ENCODE measurements around the gene FRMD4B.

DNA sequence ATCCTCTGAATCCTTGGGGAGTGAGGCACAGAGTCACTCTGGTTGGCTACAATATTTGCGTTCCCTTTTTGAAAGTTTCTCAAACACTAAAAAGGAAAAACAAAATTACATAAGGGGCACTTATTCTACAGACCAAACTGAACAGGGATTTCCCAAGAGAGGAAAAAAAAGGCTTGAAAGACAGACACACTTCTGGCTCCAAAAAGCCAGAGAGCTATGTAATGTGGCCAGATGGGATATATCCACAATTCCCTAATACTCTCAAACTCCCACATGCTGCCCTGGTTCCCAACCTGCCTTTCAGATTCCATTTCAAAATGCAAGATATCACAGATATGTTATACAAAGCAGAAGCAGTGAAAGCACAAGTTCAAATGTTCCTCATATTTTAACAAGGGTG is 1.6 kb downstream of the FRMD4B start:
- TF ChIP-seq, protein P1, sequence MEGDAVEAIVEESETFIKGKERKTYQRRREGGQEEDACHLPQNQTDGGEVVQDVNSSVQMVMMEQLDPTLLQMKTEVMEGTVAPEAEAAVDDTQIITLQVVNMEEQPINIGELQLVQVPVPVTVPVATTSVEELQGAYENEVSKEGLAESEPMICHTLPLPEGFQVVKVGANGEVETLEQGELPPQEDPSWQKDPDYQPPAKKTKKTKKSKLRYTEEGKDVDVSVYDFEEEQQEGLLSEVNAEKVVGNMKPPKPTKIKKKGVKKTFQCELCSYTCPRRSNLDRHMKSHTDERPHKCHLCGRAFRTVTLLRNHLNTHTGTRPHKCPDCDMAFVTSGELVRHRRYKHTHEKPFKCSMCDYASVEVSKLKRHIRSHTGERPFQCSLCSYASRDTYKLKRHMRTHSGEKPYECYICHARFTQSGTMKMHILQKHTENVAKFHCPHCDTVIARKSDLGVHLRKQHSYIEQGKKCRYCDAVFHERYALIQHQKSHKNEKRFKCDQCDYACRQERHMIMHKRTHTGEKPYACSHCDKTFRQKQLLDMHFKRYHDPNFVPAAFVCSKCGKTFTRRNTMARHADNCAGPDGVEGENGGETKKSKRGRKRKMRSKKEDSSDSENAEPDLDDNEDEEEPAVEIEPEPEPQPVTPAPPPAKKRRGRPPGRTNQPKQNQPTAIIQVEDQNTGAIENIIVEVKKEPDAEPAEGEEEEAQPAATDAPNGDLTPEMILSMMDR (IDR thresholded peaks at IDR 0.05), result no peak
- TF ChIP-seq POLR2AphosphoS5 (IDR thresholded peaks at IDR 0.05) (no peak), POLR2A (IDR thresholded peaks at IDR 0.05; ENCODE audit: low read depth) (no peak)

All from esophagus muscularis mucosa (tissue), 3 donors.